Activated CD8-positive, alpha-beta memory T cell treated with anti-CD3 and anti-CD28 coated beads for 4 hours (primary cell): ENCODE data around the gene ARHGAP26.

ENCODE experiments used
- DNase-seq, 2 donors: peaks; one replicate each; pipeline ENCODE4 v3.0.0-alpha.2; 2020; ENCODE audit warnings: low read depth in 2 of 2

ARHGAP26 gene

GRCh38 chr5:143204474-143205246 is 434.5 kb downstream of the ARHGAP26 start:
- no peak for DNase-seq

- no peak for DNase-seq
Measured at GRCh38 chr5:143205386-143205785, 435.2 kb downstream of the ARHGAP26 start.

DNA sequence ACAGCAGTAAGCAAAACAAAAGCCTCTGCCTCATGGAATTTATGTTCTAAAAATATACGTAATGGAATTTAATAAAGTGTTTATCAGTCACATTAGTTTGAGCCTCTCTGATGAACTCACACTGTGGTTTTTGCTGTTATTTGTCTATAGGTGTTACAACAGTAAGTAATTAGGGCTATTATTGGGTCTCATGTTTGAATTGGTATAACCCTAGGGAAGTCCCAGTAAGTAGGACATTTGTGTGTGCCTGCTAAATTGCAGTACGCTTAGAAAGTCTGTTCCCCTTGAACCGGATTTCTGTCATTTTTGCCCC is 435.7 kb downstream of the ARHGAP26 start:
- no peak for DNase-seq

DNA sequence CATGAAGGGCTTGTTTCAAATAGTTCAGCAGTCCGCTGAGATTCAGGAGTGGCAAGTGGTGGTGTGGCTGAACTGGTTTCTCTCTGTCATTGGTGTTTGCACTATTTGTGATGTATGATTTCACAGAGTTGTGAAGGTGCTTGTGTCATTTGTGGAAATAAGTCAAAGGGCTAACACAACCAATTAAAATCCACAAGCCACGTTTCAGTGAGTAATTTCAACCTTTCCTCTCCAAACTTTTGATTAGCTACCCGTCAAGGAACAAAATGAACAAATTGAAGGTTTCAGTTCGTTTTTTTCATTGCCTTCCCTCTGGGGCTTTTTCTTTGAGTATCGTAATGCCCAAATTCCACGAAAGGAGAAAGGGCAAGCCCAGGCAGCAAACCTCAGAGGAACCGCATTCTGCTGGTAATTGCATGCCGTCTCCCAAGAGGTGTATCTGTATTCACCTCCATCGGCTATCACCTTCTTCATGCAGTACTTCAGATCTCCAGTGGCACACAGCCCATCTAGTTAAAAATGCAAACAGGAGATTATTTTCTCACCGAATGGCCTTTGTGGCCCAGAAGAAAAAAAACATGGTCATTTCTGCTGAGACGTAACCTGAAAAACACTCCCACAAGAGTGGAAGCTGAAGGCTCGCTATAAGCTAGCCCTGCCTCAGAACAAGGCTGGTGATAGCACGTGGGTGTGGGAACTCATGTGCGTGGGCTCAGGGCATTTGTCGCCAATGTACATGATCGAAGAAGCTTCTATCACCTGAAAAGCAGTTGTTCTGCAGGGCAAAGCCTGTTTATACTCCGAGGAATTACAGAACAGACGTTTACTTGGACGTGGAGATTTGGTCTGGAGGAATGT is 436.2 kb downstream of the ARHGAP26 start:
- no peak for DNase-seq

- no peak for DNase-seq
Measured at GRCh38 chr5:143207058-143207457, 436.9 kb downstream of the ARHGAP26 start.

DNA sequence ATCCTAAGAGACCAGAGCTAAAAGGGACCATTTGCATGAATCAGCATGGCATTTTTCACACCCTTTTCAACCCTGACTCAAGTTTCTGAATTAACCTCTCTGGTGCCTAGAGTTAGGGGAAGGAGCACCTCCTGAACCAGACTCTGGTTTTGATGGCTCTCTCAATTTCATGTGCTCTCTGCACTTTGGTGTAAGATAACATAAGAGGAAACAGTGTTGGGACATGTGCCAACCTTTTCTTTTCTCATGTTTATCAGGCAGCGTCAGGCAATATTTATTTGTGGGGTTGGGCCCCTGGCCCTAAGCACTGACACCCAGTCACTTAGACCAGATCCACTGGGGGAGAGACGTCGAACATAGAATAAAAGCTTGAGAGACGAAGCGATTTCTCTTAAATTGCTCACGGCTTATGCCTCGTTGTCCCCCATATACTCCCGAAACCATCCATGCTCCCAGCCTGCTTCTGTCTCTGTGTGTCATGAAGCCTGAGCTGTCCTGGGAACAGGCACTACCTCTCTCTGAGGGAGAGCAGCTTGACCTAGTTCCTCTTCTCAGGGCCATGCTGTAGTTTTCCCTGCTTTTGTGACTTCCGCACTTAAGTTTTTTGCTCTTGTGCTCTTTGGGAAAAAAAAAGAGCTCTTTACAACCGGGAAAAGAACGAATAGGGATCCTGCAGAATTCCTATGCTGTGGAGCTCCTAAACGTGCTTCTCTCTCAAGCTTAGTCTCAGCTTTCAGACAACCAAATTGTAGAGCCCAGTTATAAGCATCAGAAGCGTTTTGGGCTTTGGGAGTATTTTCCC is 437.6 kb downstream of the ARHGAP26 start:
- no peak for DNase-seq

GRCh38 chr5:143208365-143208641 is 438.1 kb downstream of the ARHGAP26 start:
- DNase-seq, result no peak

DNA sequence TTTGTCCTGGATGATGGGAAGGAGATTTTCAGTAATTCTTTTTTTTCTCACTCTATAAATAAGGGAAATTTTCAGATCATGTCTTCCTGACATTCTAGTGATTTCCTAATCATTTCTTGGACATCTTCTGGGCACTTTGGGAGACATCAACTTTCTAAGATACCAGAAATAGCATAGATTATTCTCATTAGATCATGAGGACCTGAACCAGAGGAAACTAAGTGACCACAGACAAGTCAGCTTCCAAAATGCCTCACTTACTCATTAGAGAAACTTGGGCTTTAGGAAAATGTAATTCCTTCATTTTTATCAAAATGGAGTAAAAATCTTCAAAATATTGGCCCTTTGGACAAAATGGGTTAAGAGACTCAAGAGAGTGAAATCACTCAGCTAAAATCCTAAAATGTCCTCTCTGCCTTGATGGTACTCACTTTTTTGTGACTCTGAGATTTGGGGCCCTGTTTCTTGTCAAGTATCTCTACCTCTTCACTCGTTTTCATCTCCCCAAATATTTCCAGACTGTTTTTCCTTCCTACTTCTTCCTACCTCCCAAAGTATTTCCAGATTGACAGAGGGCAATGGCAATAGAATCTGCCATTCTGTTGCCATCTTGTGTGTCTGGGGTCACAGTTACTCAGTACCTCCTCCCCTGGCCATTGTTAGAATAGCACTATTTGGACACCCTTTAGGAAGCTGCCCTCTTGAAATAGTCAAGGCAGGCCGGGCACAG is 438.8 kb downstream of the ARHGAP26 start:
- DNase-seq, result no peak

- DNase-seq, result no peak
Measured at GRCh38 chr5:143209881-143210395, 439.8 kb downstream of the ARHGAP26 start.

GRCh38 chr5:143210576-143210975 is 440.4 kb downstream of the ARHGAP26 start:
- no peak for DNase-seq

DNA sequence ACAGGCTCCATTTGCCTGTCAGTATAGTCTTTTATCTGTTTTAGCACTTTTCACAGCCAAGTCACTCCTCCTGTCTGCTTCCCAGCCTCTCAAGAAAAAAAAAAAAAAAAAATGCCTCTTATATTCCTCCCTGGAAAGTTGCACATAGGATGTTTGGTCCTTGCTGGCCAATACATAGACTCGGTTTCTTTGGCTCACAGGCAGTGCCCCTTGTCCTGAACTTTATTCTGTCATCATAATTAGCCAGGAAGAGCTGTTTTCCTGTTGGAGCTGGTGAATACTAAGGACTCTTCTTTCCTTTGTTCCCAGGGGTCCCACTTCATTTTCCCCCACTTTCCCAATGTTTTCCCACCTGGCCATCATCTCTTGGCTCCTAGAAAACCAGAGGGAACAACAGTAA is 442.1 kb downstream of the ARHGAP26 start:
- no peak for DNase-seq

DNA sequence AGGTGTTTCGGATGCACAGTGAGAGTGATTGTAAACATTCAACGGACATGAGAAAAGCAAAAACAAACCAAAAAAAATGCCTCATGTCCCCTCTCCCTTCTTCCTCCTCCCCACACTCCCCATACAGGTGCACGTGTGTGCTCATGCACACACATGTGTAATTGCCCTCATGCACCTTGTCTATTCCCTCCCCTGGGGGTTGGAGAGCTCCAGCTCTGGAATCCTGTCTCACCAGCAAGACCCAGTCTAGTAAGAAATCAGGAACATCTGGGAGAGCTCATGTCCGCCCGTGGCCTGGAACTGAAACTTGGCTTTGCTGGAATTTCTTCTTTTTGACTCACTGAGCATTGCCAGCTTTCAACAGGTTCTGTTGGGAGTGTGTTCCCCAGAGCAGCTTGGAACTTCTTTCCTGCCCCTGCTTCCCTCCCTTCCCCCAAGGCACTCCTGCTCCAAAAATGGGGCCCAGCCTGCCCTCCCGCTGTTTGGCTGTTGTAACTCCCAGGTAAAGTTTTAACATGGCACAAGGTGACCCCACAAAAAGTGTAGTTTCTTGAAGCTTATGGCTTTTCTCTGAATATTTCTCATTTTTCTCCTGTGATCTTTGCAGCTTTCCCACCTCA is 443.2 kb downstream of the ARHGAP26 start:
- no peak for DNase-seq

- no peak for DNase-seq
Measured at GRCh38 chr5:143213851-143214363, 443.7 kb downstream of the ARHGAP26 start.

DNA sequence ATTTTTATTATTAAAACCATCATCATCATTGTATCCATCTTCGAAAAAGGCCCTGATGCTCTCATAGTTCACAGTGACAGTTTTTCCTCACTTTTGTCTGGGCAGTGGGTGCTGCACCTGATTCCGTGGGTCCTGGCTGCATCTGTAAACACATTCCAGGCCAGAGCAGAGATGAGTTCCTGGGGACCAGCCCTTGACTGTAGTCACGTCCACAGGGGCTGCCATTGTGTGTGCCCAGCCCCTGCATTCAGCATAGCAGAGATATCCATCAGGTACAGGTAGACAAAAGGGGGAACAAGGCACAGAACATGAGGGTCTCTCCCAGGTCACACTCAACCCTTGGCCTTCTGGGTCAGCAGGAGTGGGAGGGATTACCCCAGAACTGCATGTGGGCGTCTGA is 444.3 kb downstream of the ARHGAP26 start:
- no peak for DNase-seq

GRCh38 chr5:143214890-143215289 is 444.7 kb downstream of the ARHGAP26 start:
- DNase-seq, result no peak

DNA sequence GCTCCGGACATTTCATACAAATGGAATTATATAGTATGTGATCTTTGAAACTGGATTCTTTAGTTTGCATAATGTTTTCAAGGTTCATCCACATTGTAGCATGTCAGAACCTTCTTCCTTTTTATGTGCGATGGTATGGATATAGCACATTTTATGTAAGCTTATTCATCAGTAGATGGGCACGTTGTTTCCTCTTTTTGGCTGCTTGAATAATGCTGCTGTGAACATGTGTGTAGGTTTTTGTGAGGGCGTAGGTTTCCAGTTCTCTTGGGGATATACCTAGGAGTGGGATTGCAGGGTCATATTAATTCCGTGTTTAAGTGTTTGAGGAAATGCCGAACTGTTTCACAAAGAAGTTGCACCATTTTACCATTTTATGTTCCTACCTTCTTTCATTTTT is 445.5 kb downstream of the ARHGAP26 start:
- no peak for DNase-seq

GRCh38 chr5:143216211-143216610 is 446.0 kb downstream of the ARHGAP26 start:
- DNase-seq, result no peak

DNA sequence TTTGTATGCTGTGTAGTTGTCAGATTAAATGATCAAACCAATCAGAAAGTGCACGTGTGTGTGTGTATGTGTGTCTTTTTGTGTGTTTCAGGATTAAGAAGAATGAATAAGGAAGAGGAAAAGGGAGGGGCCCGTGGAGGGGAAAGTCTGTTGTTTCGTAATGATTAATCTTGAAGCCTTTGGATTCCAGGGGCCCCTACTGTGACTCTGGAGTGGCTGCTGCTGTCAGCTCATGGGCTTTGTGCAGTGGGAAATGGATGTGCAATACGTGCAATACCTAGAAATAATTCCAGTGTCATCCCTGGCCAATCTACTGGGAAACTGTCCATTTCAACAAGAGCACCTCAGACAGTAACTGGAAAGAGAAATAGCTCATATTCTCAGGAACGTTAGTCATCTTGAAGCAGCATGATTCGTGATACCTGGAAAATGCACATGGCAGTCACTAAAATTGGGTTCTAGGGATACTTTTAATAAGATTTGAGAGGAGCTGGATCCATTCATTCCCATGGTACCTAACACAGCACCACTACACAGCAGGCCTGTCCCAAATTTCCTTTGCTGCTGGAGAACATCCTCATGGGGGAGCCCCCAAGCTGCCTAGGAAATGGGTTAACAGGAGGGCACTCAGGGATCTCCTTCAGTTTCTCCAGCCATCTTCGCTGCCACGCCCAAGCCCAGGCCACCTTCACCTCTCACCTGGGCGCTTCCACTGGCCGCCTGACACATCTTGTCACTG is 447.1 kb downstream of the ARHGAP26 start:
- no peak for DNase-seq

GRCh38 chr5:143217804-143218160 is 447.6 kb downstream of the ARHGAP26 start:
- DNase-seq, result no peak

DNA sequence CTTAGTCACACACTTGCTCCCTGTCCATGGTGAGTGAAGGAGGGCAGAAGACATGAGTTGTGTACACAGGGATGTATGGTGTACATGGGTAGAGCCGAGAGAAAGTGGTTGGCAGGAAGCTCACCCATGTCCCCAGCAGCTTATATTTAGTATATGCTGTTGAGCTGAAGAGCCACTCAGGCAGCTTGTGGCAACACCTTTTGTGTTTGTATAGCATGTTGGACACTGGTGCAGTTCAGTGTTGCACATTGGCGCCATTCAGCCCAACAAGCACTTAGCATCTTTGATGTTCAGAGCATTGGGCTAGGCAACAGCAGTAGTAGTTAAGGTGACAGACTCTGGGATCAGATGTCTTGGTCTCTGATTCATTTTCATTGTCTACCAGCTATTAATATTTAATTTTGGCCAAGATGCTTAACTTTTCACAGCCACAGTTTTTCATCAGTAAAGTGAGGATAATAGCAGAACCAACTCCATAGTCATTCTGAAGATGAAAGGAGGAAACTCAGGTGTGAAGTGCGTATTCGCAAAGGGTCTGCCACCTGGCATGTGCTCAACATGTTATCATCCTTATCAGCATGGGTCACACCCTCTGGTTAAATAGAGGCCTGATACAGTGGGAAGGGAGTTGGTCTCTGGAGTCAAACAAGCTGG is 448.5 kb downstream of the ARHGAP26 start:
- no peak for DNase-seq
